ENCODE results near the gene ANKK1. TPM values are rescaled to one million over a fixed set of nuclear protein-coding genes. Genes with fewer than 3 reads are reported as not detected.

The ANKK1 gene
- total and polyA plus RNA-seq, 2 of the 8 experiments (the other 6 are each of a cell fraction or from before 2014, with no cell fraction given) = 0.11 TPM; not detected in 1

DNA sequence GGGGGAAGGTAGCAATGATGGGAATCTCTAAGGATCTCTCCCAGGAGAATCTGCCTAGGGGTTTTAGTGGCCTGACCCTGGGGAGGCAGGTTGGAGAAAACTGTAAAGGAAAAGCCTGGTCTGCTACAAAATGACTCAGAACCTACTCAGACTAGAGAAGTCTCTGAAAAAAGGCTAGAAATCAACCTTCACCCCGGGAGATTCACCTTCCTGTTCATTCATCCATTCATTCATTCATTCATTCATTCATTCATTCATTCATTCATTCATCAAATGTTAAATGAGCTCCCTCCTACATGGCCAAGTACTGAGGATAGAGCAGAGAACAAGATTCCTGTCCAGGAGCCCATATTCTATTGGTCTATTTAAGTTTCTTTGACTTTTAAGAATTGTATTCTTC lies 8.9 kb upstream of the ANKK1 start:
- Histone ChIP-seq H2BK15ac (ENCODE audit: low read length) (no peak overlapping the region), H4K8ac (ENCODE audit: extremely low read depth, insufficient read depth, low read length) (no peak overlapping the region), H3K4me2 (ENCODE audit: insufficient read depth in 1 of 2, low read depth in 2 of 2, low read length in 2 of 2) (no peak overlapping the region), H3K9me3 (ENCODE audit: insufficient read depth in 2 of 2, low read depth in 1 of 2, low read length in 1 of 2) (no peaks in the 10 kb centered on the region), H3K4me1 (replicated peaks in 1 of 4; ENCODE audit: control insufficient read depth in 3 of 4, insufficient read depth in 4 of 4, low read length in 3 of 4) (peaks cover 0 to 2% (median 0%) of the 10 kb centered on the region in 4 experiments; a peak in 1 of 7 replicates), H3K79me1 (ENCODE audit: low read depth, low read length) (no peaks in the 10 kb centered on the region), H3K27ac (ENCODE audit: low read depth, low read length) (no peak overlapping the region), H3K14ac (ENCODE audit: insufficient read length) (no peak overlapping the region), H3K23me2 (ENCODE audit: low read depth, low read length) (no peaks in the 10 kb centered on the region), H3K23ac (ENCODE audit: insufficient read length) (no peak overlapping the region), H3K18ac (ENCODE audit: extremely low read depth, low read length) (no peak overlapping the region), H2AK5ac (ENCODE audit: low read depth, low read length) (no peak overlapping the region), H4K20me1 (replicated peaks in 1 of 2; ENCODE audit: control insufficient read depth in 1 of 2, insufficient read depth in 2 of 2, low read length in 2 of 2) (no peaks in the 10 kb centered on the region), H2BK120ac (replicated peaks; ENCODE audit: low read depth, low read length) (no peak overlapping the region), H3K9ac (replicated peaks in 1 of 4; ENCODE audit: extremely low read depth in 1 of 4, low read depth in 3 of 4, low read length in 3 of 4) (no peak overlapping the region), H4K91ac (replicated peaks; ENCODE audit: insufficient read length, low read length) (no peak overlapping the region), H3K4ac (replicated peaks; ENCODE audit: insufficient read length, low read depth, low read length) (no peak overlapping the region), H3K56ac (replicated peaks; ENCODE audit: insufficient read length, low read depth, low read length) (no peak overlapping the region), H2BK5ac (ENCODE audit: low read depth, low read length) (no peak overlapping the region), H3K36me3 (ENCODE audit: control insufficient read depth in 2 of 4, insufficient read depth in 4 of 4, low read length in 3 of 4) (no peaks in the 10 kb centered on the region), H3K4me3 (ENCODE audit: extremely low read depth in 1 of 4, insufficient read depth in 2 of 4, low read depth in 3 of 4, low read length in 4 of 4) (no peak overlapping the region), H3K79me2 (ENCODE audit: control insufficient read depth in 1 of 2, insufficient read depth in 2 of 2, low read length in 2 of 2) (no peaks in the 10 kb centered on the region), H2AFZ (ENCODE audit: low read length) (no peak overlapping the region), H4K5ac (ENCODE audit: insufficient read length, low read depth, low read length) (no peak overlapping the region), H2BK12ac (ENCODE audit: low read depth, low read length) (no peak overlapping the region), H2BK20ac (ENCODE audit: low read length) (no peak overlapping the region), H3K27me3 (replicated peaks in 1 of 4; ENCODE audit: control insufficient read depth in 3 of 4, extremely low read depth in 1 of 4, insufficient read depth in 3 of 4, low read length in 3 of 4) (no peaks in the 10 kb centered on the region)
- FAIRE-seq (no peak), DNase-seq (ENCODE audit: low read depth in 1 of 2, low spot score in 2 of 2) (no peak)
- TF ChIP-seq, protein P1, sequence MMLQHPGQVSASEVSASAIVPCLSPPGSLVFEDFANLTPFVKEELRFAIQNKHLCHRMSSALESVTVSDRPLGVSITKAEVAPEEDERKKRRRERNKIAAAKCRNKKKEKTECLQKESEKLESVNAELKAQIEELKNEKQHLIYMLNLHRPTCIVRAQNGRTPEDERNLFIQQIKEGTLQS (IDR thresholded peaks at IDR 0.05; ENCODE audit: insufficient read depth, low read depth, low read length) = no peak
- TF ChIP-seq, protein P2, sequence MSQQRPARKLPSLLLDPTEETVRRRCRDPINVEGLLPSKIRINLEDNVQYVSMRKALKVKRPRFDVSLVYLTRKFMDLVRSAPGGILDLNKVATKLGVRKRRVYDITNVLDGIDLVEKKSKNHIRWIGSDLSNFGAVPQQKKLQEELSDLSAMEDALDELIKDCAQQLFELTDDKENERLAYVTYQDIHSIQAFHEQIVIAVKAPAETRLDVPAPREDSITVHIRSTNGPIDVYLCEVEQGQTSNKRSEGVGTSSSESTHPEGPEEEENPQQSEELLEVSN (IDR thresholded peaks at IDR 0.05) = no peak
- no peak for TF ChIP-seq RAD21 (IDR thresholded peaks at IDR 0.05 in 1 of 2, conservative IDR thresholded peaks at IDR 0.05 in 1 of 2; ENCODE audit: low read depth in 2 of 2, low read length in 2 of 2)
- TF ChIP-seq TBP (IDR thresholded peaks at IDR 0.05; ENCODE audit: low read depth, low read length) = no peak
- no peak for TF ChIP-seq BRCA1 (IDR thresholded peaks at IDR 0.05; ENCODE audit: low read depth, low read length)
- TF ChIP-seq TAF1 (IDR thresholded peaks at IDR 0.05; ENCODE audit: low read depth, low read length) = no peak
- no peak for TF ChIP-seq SRF (IDR thresholded peaks at IDR 0.05; ENCODE audit: low read depth, low read length)
- TF ChIP-seq JUN (IDR thresholded peaks at IDR 0.05; ENCODE audit: low read depth, low read length) = no peak
- TF ChIP-seq ASH2L (IDR thresholded peaks at IDR 0.05; ENCODE audit: low read length) = no peak
- 76% methylated on average over 1 of the region's 1 CpG; no CpG with 5 or more reads in 1 of the 2 experiments for WGBS, 2 experiments (ENCODE audit: extremely low coverage in 1 of 2, insufficient coverage in 1 of 2, insufficient read length in 1 of 2, insufficient replicate concordance in 2 of 2, low coverage in 1 of 2, low lambda C conversion rate in 2 of 2, missing lambda C conversion rate in 1 of 2)
- ChIA-PET POLR2A (ENCODE audit: partially characterized antibody) (no interaction called here), CTCF (ENCODE audit: partially characterized antibody) (interaction anchor here (3.2 kb wide), 1 partner anchor 11 kb away, joined by 8 read pairs; no protein-coding TSS in a partner anchor)
